Effector memory CD4-positive, alpha-beta T cell (primary cell): Measurements from ENCODE around the gene PTGR1.

Experiments used
- DNase-seq, 3 donors: peaks; one replicate each; pipeline ENCODE4 v3.0.0-alpha.2; 2020
- H3K27ac ChIP-seq: 2 replicates; pipeline ENCODE4 v1.7.0; 2013; ENCODE audit warnings: mild to moderate bottlenecking, low read length, moderate library complexity; ENCODE audit not compliant: insufficient read depth, poor library complexity, severe bottlenecking
- H3K27me3 ChIP-seq: replicated peaks from 2 replicates; pipeline ENCODE4 v1.7.0; 2013; ENCODE audit warnings: mild to moderate bottlenecking, low read length; ENCODE audit not compliant: insufficient read depth, control insufficient read depth, poor library complexity, severe bottlenecking
- H3K36me3 ChIP-seq: 2 replicates; pipeline ENCODE4 v1.7.0; 2013; ENCODE audit warnings: mild to moderate bottlenecking, low read length, moderate library complexity; ENCODE audit not compliant: control insufficient read depth, insufficient read depth
- H3K4me1 ChIP-seq: 2 replicates; pipeline ENCODE4 v1.7.0; 2013; ENCODE audit warnings: low read length, mild to moderate bottlenecking; ENCODE audit not compliant: control insufficient read depth, insufficient read depth, poor library complexity, severe bottlenecking
- H3K4me3 ChIP-seq: 2 replicates; pipeline ENCODE4 v1.7.0; 2013; ENCODE audit warnings: low read length, low read depth, mild to moderate bottlenecking; ENCODE audit not compliant: insufficient read depth, poor library complexity, severe bottlenecking
- H3K9me3 ChIP-seq: 2 replicates; pipeline ENCODE4 v1.7.0; 2013; ENCODE audit warnings: mild to moderate bottlenecking, low read length, moderate library complexity; ENCODE audit not compliant: control insufficient read depth

PTGR1 gene

DNA sequence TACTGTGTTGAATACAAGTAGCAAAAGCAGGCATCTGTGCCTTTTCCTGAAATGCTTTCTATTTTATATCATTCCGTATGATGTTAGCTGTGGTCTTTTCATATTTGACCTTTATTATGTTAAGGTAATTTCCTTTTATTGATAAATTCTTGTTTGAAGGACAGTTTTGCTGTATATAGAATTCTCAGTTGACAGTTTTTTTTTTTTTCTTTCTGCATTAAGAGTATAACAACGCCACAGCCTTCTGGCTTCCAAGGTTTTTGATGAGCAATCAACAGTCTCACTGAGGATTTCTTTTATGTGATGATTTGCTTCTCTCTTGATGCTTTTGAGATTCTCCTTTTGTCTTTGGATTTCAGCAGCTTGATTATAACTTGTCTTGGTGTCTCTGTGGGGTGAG lies 50.8 kb downstream of the PTGR1 start:
- peaks cover 32% of the 10 kb centered on the region for H3K9me3 ChIP-seq
- DNase-seq, result no peak
- no peaks in the 10 kb centered on the region for H3K36me3 ChIP-seq

DNA sequence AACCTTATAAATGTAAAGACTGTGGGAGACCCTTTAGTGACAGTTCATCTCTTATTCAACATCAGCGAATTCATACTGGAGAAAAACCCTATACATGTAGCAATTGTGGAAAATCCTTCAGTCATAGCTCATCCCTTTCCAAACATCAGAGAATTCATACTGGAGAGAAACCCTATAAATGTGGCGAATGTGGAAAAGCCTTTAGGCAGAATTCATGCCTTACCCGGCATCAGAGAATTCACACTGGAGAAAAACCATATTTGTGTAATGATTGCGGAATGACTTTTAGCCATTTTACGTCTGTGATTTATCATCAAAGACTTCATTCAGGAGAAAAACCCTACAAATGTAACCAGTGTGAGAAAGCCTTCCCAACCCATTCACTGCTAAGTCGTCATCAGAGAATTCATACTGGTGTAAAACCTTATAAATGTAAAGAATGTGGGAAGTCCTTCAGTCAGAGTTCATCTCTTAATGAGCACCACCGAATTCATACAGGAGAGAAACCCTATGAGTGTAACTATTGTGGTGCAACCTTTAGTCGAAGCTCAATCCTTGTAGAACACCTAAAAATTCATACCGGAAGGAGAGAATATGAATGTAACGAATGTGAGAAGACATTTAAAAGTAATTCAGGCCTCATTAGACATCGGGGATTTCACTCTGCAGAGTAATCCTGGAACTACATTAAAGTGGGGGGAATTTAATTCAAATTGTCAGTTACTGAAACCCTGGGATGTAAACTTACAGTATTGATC lies 56.8 kb downstream of the PTGR1 start:
- H3K27me3 ChIP-seq, result no peaks in the 10 kb centered on the region
- H3K4me3 ChIP-seq, result no peak overlapping the region
- no peaks in the 10 kb centered on the region for H3K4me1 ChIP-seq
- H3K9me3 ChIP-seq, result peaks cover 52% of the 10 kb centered on the region
- no peak overlapping the region for H3K27ac ChIP-seq
- DNase-seq, result no peak
- H3K36me3 ChIP-seq, result peaks cover 24% of the 10 kb centered on the region

More for the DNA sequence above, 50.8 kb downstream of the PTGR1 start:
- H3K27me3 ChIP-seq, result no peaks in the 10 kb centered on the region
- H3K4me3 ChIP-seq, result no peak overlapping the region
- H3K4me1 ChIP-seq, result no peaks in the 10 kb centered on the region
- no peak overlapping the region for H3K27ac ChIP-seq

DNA sequence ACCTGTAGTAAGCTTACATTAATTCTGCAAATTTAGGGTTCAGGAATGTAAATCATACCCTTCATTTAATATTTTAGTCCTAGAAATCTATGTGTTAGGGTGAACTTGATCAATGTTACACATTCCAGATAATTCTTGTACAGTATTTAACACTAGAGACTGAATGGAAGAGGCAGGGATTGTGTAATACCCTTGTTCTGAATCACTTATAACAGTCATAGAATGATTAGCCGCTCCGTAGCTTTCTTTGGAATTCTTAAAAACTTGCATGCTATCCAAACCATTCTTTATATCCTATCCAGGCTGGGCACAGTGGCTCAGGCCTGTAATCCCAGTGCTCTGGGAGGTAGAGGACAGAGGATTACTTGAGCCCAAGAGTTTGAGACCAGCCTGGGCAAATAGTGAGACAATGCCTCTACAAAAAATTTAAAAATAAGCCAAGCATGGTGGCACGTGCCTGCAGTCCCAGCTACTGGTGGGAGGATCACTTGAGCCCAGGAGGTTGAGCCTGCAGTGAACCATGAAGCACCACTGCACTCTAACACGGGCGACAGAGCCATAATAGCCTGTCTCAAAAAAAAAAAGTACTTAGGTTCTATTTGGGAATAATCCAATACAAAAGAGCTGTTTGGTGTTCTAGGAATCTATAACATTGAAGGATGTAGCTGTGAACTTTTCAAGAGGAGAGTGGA lies 66.2 kb downstream of the PTGR1 start:
- Histone ChIP-seq H3K4me3 (no peak overlapping the region), H3K9me3 (peaks cover 11% of the 10 kb centered on the region), H3K27me3 (no peaks in the 10 kb centered on the region), H3K27ac (no peak overlapping the region), H3K36me3 (peaks cover 49% of the 10 kb centered on the region), H3K4me1 (no peaks in the 10 kb centered on the region)
- DNase-seq, result no peak

DNA sequence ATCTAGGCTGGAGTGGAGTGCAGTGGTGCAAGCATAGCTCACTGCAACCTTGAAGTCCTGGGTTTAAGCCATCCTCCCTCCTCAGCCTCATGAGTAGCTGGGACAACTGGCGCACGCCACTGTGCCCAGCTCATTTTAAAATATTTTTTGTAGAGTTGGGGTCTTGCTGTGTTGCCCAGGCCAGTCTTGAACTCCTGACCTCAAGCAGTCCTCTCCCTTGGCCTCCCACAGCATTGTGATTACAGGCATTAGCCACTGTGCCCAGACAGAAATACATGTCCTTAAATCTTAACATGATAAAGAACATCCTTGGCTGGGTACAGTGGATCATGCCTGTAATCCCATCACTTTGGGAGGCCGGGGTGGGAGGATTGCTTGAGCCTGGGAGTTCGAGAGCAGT lies 67.7 kb downstream of the PTGR1 start:
- Histone ChIP-seq H3K4me1 (no peaks in the 10 kb centered on the region), H3K9me3 (peaks cover 5% of the 10 kb centered on the region), H3K27me3 (no peaks in the 10 kb centered on the region), H3K36me3 (peaks cover 39% of the 10 kb centered on the region), H3K4me3 (no peak overlapping the region), H3K27ac (no peak overlapping the region)
- no peak for DNase-seq

DNA sequence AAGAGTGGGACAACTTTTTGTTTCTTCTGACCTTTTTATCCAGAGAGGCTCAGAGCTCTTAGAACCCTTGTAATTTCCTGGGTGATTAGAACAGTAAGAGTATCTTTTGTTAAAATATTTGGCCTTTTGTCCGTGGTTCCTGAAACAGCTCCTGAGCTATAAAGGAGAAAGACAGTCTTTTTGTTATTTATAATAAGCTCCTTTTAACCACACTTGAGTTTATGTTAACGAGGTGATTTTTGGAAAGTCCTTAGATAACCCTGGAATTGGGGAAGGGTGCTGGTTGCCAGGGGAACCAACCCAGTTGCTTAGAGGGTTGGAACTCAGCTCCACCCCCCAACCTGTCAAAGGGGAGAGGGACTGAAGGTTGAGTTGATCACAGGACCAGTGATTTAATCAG lies 69.7 kb downstream of the PTGR1 start:
- Histone ChIP-seq H3K4me1 (peaks cover 6% of the 10 kb centered on the region), H3K9me3 (no peaks in the 10 kb centered on the region), H3K27me3 (no peaks in the 10 kb centered on the region), H3K36me3 (peaks cover 29% of the 10 kb centered on the region), H3K4me3 (no peak overlapping the region), H3K27ac (no peak overlapping the region)
- DNase-seq, result no peak

DNA sequence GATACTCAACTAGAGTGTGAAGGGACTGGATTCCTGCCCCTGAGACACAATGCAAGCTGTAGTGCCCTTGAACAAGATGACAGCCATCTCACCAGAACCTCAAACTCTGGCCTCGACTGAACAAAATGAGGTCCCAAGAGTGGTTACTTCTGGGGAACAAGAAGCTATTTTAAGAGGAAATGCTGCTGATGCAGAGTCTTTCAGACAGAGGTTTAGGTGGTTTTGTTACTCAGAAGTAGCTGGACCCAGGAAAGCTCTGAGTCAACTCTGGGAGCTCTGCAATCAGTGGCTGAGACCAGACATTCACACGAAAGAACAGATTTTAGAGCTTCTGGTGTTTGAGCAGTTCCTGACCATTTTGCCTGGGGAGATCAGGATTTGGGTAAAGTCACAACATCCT lies 72.1 kb downstream of the PTGR1 start:
- no peak overlapping the region for H3K4me3 ChIP-seq
- H3K36me3 ChIP-seq, result peaks cover 11% of the 10 kb centered on the region
- no peak for DNase-seq
- H3K27ac ChIP-seq, result no peak overlapping the region
- H3K4me1 ChIP-seq, result peaks cover 6% of the 10 kb centered on the region
- no peaks in the 10 kb centered on the region for H3K9me3 ChIP-seq
- no peaks in the 10 kb centered on the region for H3K27me3 ChIP-seq

DNA sequence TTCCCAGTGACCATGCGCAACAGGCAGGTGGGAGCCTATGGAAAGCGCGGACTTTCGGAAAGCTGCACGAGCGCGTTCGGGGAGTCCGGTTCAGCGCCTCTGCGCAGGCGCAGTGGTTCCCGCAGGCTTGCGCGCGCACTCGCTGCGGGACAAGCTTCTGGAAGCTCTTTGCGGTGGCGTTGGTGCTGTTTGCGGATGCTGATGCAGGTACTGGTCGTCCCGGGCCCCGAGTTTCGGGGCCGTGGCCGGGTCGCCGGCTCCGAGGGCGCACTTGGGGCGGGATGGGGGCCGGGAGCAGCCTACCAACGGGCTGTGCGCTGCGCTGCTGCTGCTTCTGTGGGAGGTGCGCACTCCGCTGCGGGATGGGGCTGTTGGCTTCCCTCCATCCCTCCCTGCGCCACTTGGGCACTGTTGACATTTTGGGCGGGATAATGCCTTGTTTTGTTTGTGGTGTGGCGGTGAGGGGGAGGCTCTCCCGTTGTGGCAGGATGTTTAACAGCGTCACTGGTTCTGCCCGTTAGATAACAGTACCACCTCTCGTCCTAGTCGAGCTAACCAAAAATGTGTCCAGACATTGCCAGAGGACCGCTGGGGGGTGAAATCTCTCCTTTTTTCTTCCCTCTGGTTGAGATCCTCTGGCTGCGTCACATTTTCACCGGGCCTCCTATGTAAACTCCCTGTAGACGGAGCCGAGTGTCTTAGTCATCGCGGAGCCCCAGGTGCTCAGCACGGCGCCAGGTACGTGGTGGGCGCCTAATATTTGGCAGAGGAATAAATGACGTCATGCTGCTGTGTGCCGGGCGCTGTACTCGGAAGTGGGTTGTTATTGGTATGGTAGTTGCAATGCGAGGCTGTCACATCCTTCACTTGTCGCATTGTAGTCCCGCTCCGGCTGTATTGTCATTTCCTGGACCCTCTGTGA lies 74.1 kb downstream of the PTGR1 start, which contains the start of gene ZNF483:
TSS of gene ZNF483 (plus strand) at position 124 of the 922 bp plus-strand sequence. CDS start 2,217 bp downstream, outside the sequence.
- H3K4me1 ChIP-seq, result peaks cover 6% of the 10 kb centered on the region
- no peaks in the 10 kb centered on the region for H3K9me3 ChIP-seq
- peaks cover 3% of the 10 kb centered on the region for H3K36me3 ChIP-seq
- no peaks in the 10 kb centered on the region for H3K27me3 ChIP-seq
- DNase-seq, result peak; percentile 57 to 68 (median 65)
- H3K27ac ChIP-seq, result peak within 1 kb of the TSS; percentile 81
- H3K4me3 ChIP-seq, result peak within 1 kb of the TSS; percentile 92

DNA sequence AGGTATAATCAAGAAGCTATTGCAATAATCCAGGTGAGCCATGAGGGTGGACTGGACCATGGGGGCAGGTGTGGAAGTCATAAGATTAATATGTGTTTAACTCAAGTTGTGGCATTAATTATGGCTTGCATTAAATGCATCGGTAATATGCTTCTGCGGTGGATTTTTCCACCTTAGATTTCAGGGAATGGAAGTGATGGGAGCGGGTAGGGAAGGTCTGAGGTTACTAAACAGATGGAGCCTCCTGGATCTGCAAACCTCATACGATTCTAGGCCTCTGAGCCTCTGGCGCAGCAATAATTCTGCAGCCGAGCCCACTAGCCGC lies 74.8 kb downstream of the PTGR1 start:
- H3K9me3 ChIP-seq, result no peaks in the 10 kb centered on the region
- H3K27me3 ChIP-seq, result no peaks in the 10 kb centered on the region
- H3K27ac ChIP-seq, result peak overlapping the region; percentile 81
- DNase-seq, result no peak
- no peaks in the 10 kb centered on the region for H3K36me3 ChIP-seq
- H3K4me3 ChIP-seq, result peak overlapping the region; percentile 92
- H3K4me1 ChIP-seq, result peaks cover 6% of the 10 kb centered on the region

DNA sequence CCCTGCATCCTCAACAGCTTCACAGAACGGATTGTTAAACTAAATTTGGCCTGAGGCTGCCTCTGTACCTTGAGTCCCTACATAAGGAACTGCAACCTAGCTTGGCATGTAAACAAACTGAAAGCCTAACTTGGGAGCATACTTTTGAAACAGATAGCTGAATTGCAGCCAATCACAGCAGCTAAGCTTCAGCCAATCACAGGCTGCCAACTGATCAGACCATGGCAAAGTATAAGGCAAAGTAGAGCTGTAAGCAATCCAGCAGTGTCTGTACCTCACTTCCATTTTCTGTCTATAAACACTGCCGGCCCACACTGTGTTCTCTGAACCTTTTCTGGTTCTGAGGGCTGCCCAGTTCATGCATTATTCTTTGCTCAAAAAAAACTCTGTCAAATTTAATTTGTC lies 83.4 kb downstream of the PTGR1 start:
- Histone ChIP-seq H3K4me1 (no peaks in the 10 kb centered on the region), H3K27me3 (no peaks in the 10 kb centered on the region), H3K36me3 (no peaks in the 10 kb centered on the region), H3K4me3 (no peak overlapping the region), H3K9me3 (no peaks in the 10 kb centered on the region), H3K27ac (no peak overlapping the region)
- DNase-seq, result no peak
